HEK293T (cell line): ENCODE results near the gene SCUBE1.

Source experiments
- CTCF ChIA-PET: fragments of 350-600 bp; formaldehyde crosslinking; extraction: SDS; loops from one replicate; lab custom pipeline; 2021; ENCODE audit warnings: antibody characterized with exemption, inconsistent platforms; lab: Yijun Ruan, JAX
- POLR2A ChIA-PET: fragments of 350-600 bp; formaldehyde crosslinking; extraction: SDS; loops from one replicate; lab custom pipeline; 2020; ENCODE audit warnings: antibody characterized with exemption, inconsistent platforms; lab: Yijun Ruan, JAX
- DNase-seq: peaks from one replicate; pipeline ENCODE4 v3.0.0; 2012; ENCODE audit warnings: mixed read lengths; ENCODE audit errors: extremely low spot score
- ARNT ChIP-seq: fragments of 450-650 bp; IDR thresholded peaks from 2 replicates; pipeline ENCODE4 v1.6.1; 2017; ENCODE audit warnings: mild to moderate bottlenecking
- BHLHE40 ChIP-seq: fragments of 450-650 bp; IDR thresholded peaks from 2 replicates; pipeline ENCODE4 v1.6.1; 2016; ENCODE audit warnings: mild to moderate bottlenecking, moderate library complexity, borderline replicate concordance
- CTBP1 ChIP-seq: fragments of 450-650 bp; IDR thresholded peaks from 2 replicates; pipeline ENCODE4 v1.6.1; 2016; ENCODE audit warnings: borderline replicate concordance
- ELF4 ChIP-seq: fragments of 450-650 bp; IDR thresholded peaks from 2 replicates; pipeline ENCODE4 v1.6.1; 2017; ENCODE audit warnings: antibody characterized with exemption
- FOXA1 ChIP-seq: fragments of 450-650 bp; IDR thresholded peaks from 2 replicates; pipeline ENCODE4 v1.6.1; 2016; ENCODE audit warnings: mild to moderate bottlenecking
- FOXK2 ChIP-seq: fragments of 450-650 bp; IDR thresholded peaks from 2 replicates; pipeline ENCODE4 v1.6.1; 2016; ENCODE audit warnings: mild to moderate bottlenecking
- FOXM1 ChIP-seq: fragments of 450-650 bp; IDR thresholded peaks from 2 replicates; pipeline ENCODE4 v1.6.1; 2017; ENCODE audit warnings: mild to moderate bottlenecking, borderline replicate concordance
- HDGF ChIP-seq: fragments of 450-650 bp; IDR thresholded peaks from 2 replicates; pipeline ENCODE4 v1.6.1; 2017; ENCODE audit warnings: antibody characterized with exemption, borderline replicate concordance
- L3MBTL2 ChIP-seq: fragments of 450-650 bp; conservative IDR thresholded peaks from 2 replicates; pipeline ENCODE4 v1.6.1; 2016; ENCODE audit warnings: mild to moderate bottlenecking
- LEF1 ChIP-seq: fragments of 450-650 bp; IDR thresholded peaks from 2 replicates; pipeline ENCODE4 v1.6.1; 2017; ENCODE audit warnings: mild to moderate bottlenecking, borderline replicate concordance
- NFRKB ChIP-seq: fragments of 450-650 bp; IDR thresholded peaks from 2 replicates; pipeline ENCODE4 v1.6.1; 2016; ENCODE audit warnings: mild to moderate bottlenecking, moderate library complexity
- PKNOX1 ChIP-seq: fragments of 450-650 bp; IDR thresholded peaks from 2 replicates; pipeline ENCODE4 v1.6.1; 2016
- SP1 ChIP-seq: fragments of 450-650 bp; IDR thresholded peaks from 2 replicates; pipeline ENCODE4 v1.6.1; 2017
- SUZ12 ChIP-seq: fragments of 450-650 bp; IDR thresholded peaks from 2 replicates; pipeline ENCODE4 v1.6.1; 2016; ENCODE audit warnings: mild to moderate bottlenecking
- TARDBP ChIP-seq: fragments of 450-650 bp; IDR thresholded peaks from 2 replicates; pipeline ENCODE4 v1.6.1; 2016
- ZNF384 ChIP-seq: fragments of 450-650 bp; IDR thresholded peaks from 2 replicates; pipeline ENCODE4 v1.6.1; 2016

Gene SCUBE1

GRCh38 chr22:43235445-43236409 is 107.4 kb downstream of the SCUBE1 start:
- POLR2A ChIA-PET: interaction anchor here (1.0 kb wide), 1 partner anchor 48 kb away, joined by 3 read pairs; no protein-coding TSS in a partner anchor
- no peak for TF ChIP-seq L3MBTL2
- TF ChIP-seq SP1: no peak
- TF ChIP-seq LEF1: no peak
- no peak for TF ChIP-seq FOXK2
- TF ChIP-seq BHLHE40: no peak
- no peak for TF ChIP-seq ELF4
- TF ChIP-seq FOXM1: no peak
- no peak for TF ChIP-seq TARDBP
- no peak for TF ChIP-seq NFRKB
- no peak for TF ChIP-seq SUZ12
- no peak for TF ChIP-seq HDGF
- TF ChIP-seq ARNT: no peak
- TF ChIP-seq PKNOX1: no peak
- no peak for TF ChIP-seq FOXA1
- TF ChIP-seq ZNF384: no peak
- no peak for TF ChIP-seq CTBP1
- CTCF ChIA-PET: interaction anchor here (1.0 to 1.8 kb wide), 3 partner anchors 48 to 647 kb away, joined by 3 to 8 read pairs (median 3); no protein-coding TSS in a partner anchor
- DNase-seq: no peak

- ChIA-PET CTCF (interaction anchor here (1.2 to 1.8 kb wide), 2 partner anchors 47 to 112 kb away, joined by 3 to 8 read pairs; no protein-coding TSS in a partner anchor), POLR2A (interaction anchor here (1.0 kb wide), 1 partner anchor 47 kb away, joined by 3 read pairs; no protein-coding TSS in a partner anchor)
- TF ChIP-seq CTBP1: no peak
- no peak for TF ChIP-seq ARNT
- no peak for TF ChIP-seq FOXM1
- no peak for TF ChIP-seq BHLHE40
- TF ChIP-seq HDGF: no peak
- no peak for DNase-seq
These were observed 108.7 kb downstream of the SCUBE1 start for GRCh38 chr22:43234264-43234988.

GRCh38 chr22:43233529-43233928 is 109.6 kb downstream of the SCUBE1 start:
- ChIA-PET CTCF (no interaction called here), POLR2A (no interaction called here)

GRCh38 chr22:43232445-43232844 is 110.7 kb downstream of the SCUBE1 start:
- POLR2A ChIA-PET: no interaction called here
- no peak for DNase-seq
- no peak for TF ChIP-seq ELF4
- TF ChIP-seq LEF1: no peak
- no peak for TF ChIP-seq FOXK2
- TF ChIP-seq SP1: no peak
- TF ChIP-seq SUZ12: no peak
- no peak for TF ChIP-seq PKNOX1
- no peak for TF ChIP-seq ARNT
- no peak for TF ChIP-seq ZNF384
- TF ChIP-seq TARDBP: no peak
- TF ChIP-seq BHLHE40: no peak
- no peak for TF ChIP-seq CTBP1
- no peak for TF ChIP-seq HDGF
- TF ChIP-seq FOXA1: no peak
- no peak for TF ChIP-seq FOXM1
- no peak for TF ChIP-seq NFRKB
- no peak for TF ChIP-seq L3MBTL2
- CTCF ChIA-PET: interaction anchor here (1.0 to 2.0 kb wide), 6 partner anchors 12 to 154 kb away, joined by 3 to 18 read pairs (median 10); no protein-coding TSS in a partner anchor

More at GRCh38 chr22:43233529-43233928, 109.6 kb downstream of the SCUBE1 start:
- no peak for TF ChIP-seq FOXM1
- TF ChIP-seq CTBP1: no peak
- no peak for DNase-seq

- TF ChIP-seq SP1: no peak
- TF ChIP-seq LEF1: no peak
- no peak for TF ChIP-seq CTBP1
- TF ChIP-seq ARNT: no peak
- no peak for TF ChIP-seq ZNF384
- no peak for TF ChIP-seq NFRKB
- TF ChIP-seq HDGF: no peak
- TF ChIP-seq TARDBP: no peak
- no peak for TF ChIP-seq PKNOX1
- no peak for TF ChIP-seq BHLHE40
- TF ChIP-seq L3MBTL2: no peak
- CTCF ChIA-PET: interaction anchor here (0.5 to 2.0 kb wide), 22 partner anchors 11 to 788 kb away, joined by 3 to 18 read pairs (median 3); no protein-coding TSS in a partner anchor
- POLR2A ChIA-PET: no interaction called here
- DNase-seq: no peak
These were observed 111.5 kb downstream of the SCUBE1 start for GRCh38 chr22:43231724-43232034.
